Nephron (organoid): ENCODE results near the gene LCA5.

ENCODE experiments used
- H3K27ac Mint-ChIP-seq, 3 experiments: 2 replicates each; pipeline ENCODE4 v1.8.0; 2020; ENCODE audit warnings: mixed read lengths in 3 of 3, mild to moderate bottlenecking in 2 of 3, moderate library complexity in 1 of 3
- H3K27me3 Mint-ChIP-seq: 2 replicates; pipeline ENCODE4 v1.8.0; 2021; ENCODE audit warnings: low read depth, mild to moderate bottlenecking, moderate library complexity, mixed read lengths
- H3K36me3 Mint-ChIP-seq: 2 replicates; pipeline ENCODE4 v1.8.0; 2020; ENCODE audit warnings: low read depth, mixed read lengths
- H3K4me1 Mint-ChIP-seq: 2 replicates; pipeline ENCODE4 v1.8.0; 2020; ENCODE audit warnings: mixed read lengths
- H3K4me3 Mint-ChIP-seq, 3 experiments: 2 replicates each; pipeline ENCODE4 v1.8.0; 2020; ENCODE audit warnings: mild to moderate bottlenecking in 3 of 3, mixed read lengths in 3 of 3, moderate library complexity in 2 of 3
- H3K9me3 Mint-ChIP-seq: 2 replicates; pipeline ENCODE4 v1.8.0; 2020; ENCODE audit warnings: mixed read lengths
- TF ChIP-seq, protein P1 (sequence below), 3 experiments: fragments of 200-600 bp; sonication (generic); IDR thresholded peaks; one replicate each; pipeline ENCODE4 v1.5.0; 2021; ENCODE audit warnings: antibody characterized with exemption in 3 of 3; ENCODE audit not compliant: unreplicated experiment in 3 of 3

Gene LCA5

DNA sequence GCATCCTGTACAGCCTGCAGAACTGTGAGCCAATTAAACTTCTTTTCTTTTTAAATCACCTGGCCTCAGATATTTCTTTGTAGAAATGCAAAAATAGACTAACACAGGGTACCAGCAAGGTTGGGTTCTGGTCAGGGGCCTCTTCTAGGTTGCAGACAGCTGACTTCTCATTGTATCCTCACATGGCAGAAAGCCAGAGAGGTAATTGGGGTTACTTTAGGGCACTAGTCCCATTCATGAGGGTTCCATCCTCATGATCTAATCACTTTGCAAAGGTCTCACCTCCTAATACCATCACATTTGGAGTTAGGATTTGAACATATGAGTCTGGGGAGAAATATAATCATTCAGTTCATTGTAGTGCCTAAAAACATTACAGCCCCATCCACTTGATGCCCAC is 101.5 kb downstream of the LCA5 start:
- Mint-ChIP-seq H3K4me3 (no peak overlapping the region), H3K9me3 (peaks cover under 1% of the 10 kb centered on the region), H3K4me1 (peaks cover 18% of the 10 kb centered on the region), H3K27me3 (no peaks in the 10 kb centered on the region), H3K36me3 (no peaks in the 10 kb centered on the region), H3K27ac (no peak overlapping the region)
- TF ChIP-seq, protein P1, sequence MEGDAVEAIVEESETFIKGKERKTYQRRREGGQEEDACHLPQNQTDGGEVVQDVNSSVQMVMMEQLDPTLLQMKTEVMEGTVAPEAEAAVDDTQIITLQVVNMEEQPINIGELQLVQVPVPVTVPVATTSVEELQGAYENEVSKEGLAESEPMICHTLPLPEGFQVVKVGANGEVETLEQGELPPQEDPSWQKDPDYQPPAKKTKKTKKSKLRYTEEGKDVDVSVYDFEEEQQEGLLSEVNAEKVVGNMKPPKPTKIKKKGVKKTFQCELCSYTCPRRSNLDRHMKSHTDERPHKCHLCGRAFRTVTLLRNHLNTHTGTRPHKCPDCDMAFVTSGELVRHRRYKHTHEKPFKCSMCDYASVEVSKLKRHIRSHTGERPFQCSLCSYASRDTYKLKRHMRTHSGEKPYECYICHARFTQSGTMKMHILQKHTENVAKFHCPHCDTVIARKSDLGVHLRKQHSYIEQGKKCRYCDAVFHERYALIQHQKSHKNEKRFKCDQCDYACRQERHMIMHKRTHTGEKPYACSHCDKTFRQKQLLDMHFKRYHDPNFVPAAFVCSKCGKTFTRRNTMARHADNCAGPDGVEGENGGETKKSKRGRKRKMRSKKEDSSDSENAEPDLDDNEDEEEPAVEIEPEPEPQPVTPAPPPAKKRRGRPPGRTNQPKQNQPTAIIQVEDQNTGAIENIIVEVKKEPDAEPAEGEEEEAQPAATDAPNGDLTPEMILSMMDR (IDR thresholded peaks at IDR 0.05; ENCODE audit: unreplicated experiment in 3 of 3) = no peak
